ENCODE data around the gene GCAT. TPM values are rescaled to one million over a fixed set of nuclear protein-coding genes. Genes with fewer than 3 reads are reported as not detected.
"Not testable (repeated sequence)": the region's sequence is repeated elsewhere in the genome, so short reads cannot be mapped to it uniquely, and the experiment has no call there.

The GCAT gene
- polyA plus RNA-seq, 3 donors from 2014 or later = 0.64 to 0.71 TPM; not detected in 1

DNA sequence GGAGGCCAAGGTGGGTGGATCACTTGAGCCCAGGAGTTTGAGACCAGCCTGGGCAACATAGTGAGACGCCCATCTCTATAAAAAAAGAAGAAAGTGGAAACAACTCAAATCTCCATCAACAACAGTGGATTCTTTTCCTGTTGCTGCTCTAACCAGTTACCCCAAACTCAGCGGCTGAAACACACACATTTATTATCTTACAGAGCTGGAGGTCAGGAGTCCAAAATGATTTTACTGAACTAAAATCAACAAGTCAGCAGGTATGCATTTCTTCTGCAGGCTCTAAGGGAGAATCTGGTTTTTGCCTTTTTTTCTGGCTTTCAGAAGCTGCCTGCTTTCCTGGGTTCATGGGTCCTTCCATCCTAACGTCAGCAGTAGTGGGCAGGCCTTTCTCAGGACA lies 11.7 kb upstream of the GCAT start:
- peaks cover 2 to 8% (median 2%) of the 10 kb centered on the region in 3 donors for H3K27me3 Mint-ChIP-seq (ENCODE audit: low read depth in 3 of 3)
- no peaks in the 10 kb centered on the region for H3K36me3 Mint-ChIP-seq
- H3K27ac Mint-ChIP-seq = no peak overlapping the region
- H3K4me3 Mint-ChIP-seq = no peak overlapping the region
- H3K4me1 Mint-ChIP-seq = peaks cover 0 to 2% of the 10 kb centered on the region in 2 donors
- DNase-seq = no peak
- H3K9me3 Mint-ChIP-seq = no peaks in the 10 kb centered on the region

DNA sequence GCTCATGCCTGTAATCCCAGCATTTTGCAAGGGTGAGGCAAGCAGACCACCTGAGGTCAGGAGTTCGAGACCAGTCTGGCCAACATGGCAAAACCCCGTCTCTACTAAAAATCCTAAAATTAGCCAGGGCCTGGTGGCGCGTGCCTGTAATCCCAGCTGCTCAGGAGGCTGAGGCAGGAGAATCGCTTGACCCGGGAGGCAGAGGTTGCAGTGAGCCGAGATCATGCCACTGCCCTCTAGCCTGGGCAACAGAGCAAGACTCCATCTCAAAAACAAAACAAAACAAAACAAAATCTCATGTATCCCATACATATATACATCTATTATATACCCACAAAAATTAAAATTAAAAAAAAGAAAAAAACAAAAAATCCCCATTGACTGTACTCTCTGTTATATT lies 10.5 kb upstream of the GCAT start:
- peaks cover 2 to 11% (median 10%) of the 10 kb centered on the region in 3 donors for H3K27me3 Mint-ChIP-seq (ENCODE audit: low read depth in 3 of 3)
- not testable (repeated sequence) for H3K4me1 Mint-ChIP-seq, H3K27ac Mint-ChIP-seq, H3K4me3 Mint-ChIP-seq, DNase-seq, H3K36me3 Mint-ChIP-seq, H3K9me3 Mint-ChIP-seq

DNA sequence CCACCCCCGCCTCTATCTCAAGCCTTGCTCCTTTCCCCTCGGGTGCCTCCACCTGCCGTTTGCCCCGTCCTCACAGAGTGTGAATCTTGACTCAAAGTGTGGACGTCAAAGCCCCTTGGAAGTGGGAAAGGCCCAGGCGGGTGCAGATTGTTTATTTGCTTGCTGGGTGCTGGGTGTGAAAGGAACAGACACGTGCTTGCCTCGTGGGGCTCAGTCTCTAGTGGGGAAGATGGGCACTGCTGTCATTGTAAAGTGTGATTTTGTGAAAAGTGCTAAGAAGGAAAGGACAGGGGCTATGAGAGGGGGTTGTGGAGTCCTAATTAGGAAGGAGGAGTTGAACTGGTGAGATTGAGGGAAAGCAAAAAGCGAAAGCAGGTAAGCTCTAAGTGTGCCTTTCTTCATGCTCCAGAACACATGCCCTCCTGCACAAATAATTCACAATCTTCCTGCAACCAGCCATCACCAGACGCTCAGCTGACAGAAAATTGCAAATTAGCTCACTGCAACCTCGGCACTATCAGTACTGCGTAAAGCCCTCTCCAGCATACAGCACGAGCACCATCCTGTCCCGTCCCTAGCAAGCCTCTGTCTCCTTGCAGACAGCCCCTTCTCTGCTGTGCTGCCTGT lies 9.7 kb upstream of the GCAT start:
- H3K27ac Mint-ChIP-seq = peak overlapping the region in 1 of 6 donors; percentile 40
- no peak for DNase-seq
- H3K36me3 Mint-ChIP-seq = no peaks in the 10 kb centered on the region
- no peak overlapping the region for H3K4me3 Mint-ChIP-seq
- H3K4me1 Mint-ChIP-seq = peaks cover 4 to 7% of the 10 kb centered on the region in 2 donors
- peaks cover 5 to 14% (median 12%) of the 10 kb centered on the region in 3 donors for H3K27me3 Mint-ChIP-seq (ENCODE audit: low read depth in 3 of 3)
- H3K9me3 Mint-ChIP-seq = no peaks in the 10 kb centered on the region

DNA sequence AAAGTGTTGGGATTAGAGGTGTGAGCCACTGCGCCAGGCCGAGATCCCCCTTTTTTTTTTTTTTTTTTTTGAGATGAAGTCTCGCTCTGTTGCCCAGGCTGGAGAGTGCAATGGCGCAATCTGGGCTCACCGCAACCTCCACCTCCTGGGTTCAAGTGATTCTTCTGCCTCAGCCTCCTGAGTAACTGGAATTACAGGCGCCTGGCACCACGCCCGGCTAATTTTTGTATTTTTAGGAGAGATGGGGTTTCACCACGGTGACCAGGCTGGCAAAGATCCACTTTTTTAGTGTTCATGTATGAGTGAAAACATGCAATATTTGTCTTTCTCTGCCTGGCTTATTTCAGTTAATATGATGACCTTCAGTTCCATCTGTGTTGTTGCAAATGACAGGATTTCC lies 7.8 kb upstream of the GCAT start:
- peaks cover 9 to 24% (median 19%) of the 10 kb centered on the region in 3 donors for H3K27me3 Mint-ChIP-seq (ENCODE audit: low read depth in 3 of 3)
- H3K27ac Mint-ChIP-seq, H3K4me3 Mint-ChIP-seq: not testable (repeated sequence)

DNA sequence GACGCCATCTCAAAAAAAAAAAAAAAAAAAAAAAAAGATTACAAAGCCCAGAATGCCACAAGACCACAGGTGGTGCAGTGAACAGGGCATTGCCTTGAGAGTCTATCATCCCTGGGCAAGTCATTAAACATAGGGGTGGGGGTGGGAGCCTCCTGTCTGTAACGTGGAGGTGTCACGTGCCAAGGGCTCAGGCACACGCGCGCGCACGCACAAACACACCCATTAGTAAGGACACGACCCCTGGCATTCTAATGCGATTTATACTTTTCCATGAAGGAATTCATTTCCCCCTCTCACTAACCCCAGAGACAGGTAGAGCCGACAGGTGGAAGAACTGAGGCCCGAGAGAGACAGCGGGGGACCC lies 5.8 kb upstream of the GCAT start:
- DNase-seq = no peak
- Mint-ChIP-seq H3K4me1 (peaks cover 23% of the 10 kb centered on the region in 2 donors), H3K27ac (no peak overlapping the region), H3K4me3 (peak overlapping the region; percentile 33 to 75 (median 59)), H3K9me3 (no peaks in the 10 kb centered on the region), H3K27me3 (ENCODE audit: low read depth in 3 of 3) (peaks cover 17 to 39% (median 34%) of the 10 kb centered on the region in 3 donors), H3K36me3 (no peaks in the 10 kb centered on the region)

More for the DNA sequence above, 7.8 kb upstream of the GCAT start:
- DNase-seq, H3K36me3 Mint-ChIP-seq, H3K9me3 Mint-ChIP-seq: not testable (repeated sequence)
- H3K4me1 Mint-ChIP-seq = peaks cover 7 to 13% of the 10 kb centered on the region in 2 donors

DNA sequence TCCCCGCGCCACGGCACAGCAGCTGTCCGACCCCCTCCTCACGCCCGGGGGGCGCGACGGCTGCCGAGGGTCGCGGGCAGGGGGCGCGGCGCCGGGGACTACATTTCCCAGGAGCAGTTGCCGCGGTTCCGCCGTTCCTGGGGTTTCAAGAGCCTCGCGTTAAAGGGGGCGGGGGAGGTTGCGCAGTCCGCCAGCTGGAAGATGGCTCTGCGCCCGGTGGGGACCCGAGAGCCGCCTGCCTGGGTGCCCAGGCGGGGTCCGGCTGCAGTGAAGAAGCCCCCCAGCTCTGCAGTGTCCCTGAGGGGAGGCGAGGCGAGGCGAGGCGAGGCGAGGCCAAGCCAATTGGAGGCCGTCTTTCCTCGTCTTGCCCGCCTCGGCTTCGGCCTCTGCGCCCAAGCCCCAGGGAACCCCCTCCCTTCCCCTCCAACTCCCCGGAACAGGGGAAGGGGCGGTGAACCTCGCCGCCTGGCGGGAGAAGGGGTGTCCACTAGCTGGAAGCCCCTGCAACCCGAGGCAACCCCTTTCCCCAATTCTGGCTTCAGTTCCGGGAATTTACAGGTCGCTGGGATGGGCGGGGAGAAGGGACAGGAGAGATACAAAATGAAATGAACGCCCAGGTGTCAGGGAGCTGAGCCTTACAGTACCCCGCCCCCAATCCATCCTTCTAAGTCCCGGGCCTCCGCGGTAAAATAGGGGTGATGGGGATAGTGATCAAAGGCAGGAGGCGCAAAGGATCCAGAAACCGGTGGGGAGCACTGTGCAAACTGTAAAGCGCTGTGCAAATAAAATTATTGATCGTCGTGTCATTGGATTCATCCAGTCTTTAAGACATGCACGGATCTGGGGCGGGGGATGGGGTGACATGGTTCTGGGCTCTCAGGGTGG lies 5.2 kb upstream of the GCAT start:
- Mint-ChIP-seq H3K4me3 (peak overlapping the region; percentile 22 to 63 (median 53)), H3K36me3 (no peaks in the 10 kb centered on the region), H3K4me1 (peaks cover 29% of the 10 kb centered on the region in 2 donors), H3K9me3 (no peaks in the 10 kb centered on the region), H3K27ac (no peak overlapping the region), H3K27me3 (ENCODE audit: low read depth in 3 of 3) (peaks cover 17 to 44% (median 34%) of the 10 kb centered on the region in 3 donors)
- no peak for DNase-seq

DNA sequence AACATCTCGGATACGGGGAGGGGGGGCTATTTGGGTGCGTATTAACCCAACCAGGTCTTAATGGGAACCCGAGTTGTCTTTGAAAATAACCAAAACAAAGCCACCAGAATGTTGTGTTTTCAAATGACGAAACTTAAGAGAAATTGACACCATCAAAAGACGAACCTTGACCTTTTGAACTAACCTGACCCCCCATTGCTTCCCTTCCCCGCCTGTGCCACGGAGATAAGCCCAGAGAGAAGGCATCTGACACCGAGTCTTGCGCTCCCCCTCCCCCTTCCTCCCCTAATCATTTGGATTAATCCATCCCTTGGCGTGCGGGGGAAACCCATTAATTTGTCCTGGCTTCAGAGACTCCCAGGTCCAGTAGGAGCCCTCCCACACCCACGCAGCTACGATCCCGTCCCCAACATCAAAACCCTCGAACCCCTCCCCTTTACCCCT lies 4.5 kb upstream of the GCAT start:
- Mint-ChIP-seq H3K9me3 (no peaks in the 10 kb centered on the region), H3K27ac (no peak overlapping the region), H3K36me3 (no peaks in the 10 kb centered on the region), H3K4me1 (peaks cover 30 to 33% of the 10 kb centered on the region in 2 donors), H3K4me3 (peak overlapping the region; percentile 22 to 63 (median 53)), H3K27me3 (ENCODE audit: low read depth in 3 of 3) (peaks cover 17 to 49% (median 37%) of the 10 kb centered on the region in 3 donors)
- DNase-seq = no peak

DNA sequence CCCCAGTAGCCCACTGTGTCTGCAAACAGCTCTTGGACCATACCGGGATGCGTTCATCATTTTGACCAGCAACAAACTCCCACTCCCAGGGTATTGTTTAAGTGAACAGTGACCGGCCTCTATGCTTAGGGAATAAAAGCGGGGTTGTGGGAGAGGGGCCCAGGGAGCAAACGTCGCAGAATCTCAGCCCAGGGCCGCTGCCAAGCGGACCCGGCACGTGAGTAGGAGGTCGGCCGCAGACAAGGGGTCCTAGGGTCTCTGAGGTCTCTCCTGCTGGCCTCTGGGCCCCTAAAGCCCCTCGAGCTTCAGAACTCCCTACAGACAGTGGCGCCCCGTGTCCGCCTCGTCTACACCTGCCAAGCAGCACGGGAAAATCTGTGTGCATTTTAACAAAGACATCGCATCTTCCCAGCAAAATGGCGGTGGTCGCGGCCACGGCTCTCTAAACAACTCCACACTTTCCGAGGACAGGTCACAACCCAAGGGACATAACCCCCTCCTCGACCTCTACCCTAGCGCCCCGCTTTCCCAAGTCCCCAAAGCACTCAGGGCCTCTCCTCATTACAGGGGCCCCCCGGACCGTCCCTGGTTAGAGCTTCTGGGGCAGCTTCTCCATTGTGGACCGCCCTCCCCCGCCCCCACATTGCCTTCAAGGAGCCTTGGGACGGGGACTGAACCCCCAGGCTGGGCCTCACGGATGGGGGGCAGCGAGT lies 3.9 kb upstream of the GCAT start:
- no peaks in the 10 kb centered on the region for H3K36me3 Mint-ChIP-seq
- no peaks in the 10 kb centered on the region for H3K9me3 Mint-ChIP-seq
- H3K27ac Mint-ChIP-seq = no peak overlapping the region
- DNase-seq = no peak
- peaks cover 17 to 54% (median 39%) of the 10 kb centered on the region in 3 donors for H3K27me3 Mint-ChIP-seq (ENCODE audit: low read depth in 3 of 3)
- H3K4me3 Mint-ChIP-seq = peak overlapping the region in 4 of 5 donors; percentile 40 to 66 (median 46)
- peaks cover 34 to 39% of the 10 kb centered on the region in 2 donors for H3K4me1 Mint-ChIP-seq

DNA sequence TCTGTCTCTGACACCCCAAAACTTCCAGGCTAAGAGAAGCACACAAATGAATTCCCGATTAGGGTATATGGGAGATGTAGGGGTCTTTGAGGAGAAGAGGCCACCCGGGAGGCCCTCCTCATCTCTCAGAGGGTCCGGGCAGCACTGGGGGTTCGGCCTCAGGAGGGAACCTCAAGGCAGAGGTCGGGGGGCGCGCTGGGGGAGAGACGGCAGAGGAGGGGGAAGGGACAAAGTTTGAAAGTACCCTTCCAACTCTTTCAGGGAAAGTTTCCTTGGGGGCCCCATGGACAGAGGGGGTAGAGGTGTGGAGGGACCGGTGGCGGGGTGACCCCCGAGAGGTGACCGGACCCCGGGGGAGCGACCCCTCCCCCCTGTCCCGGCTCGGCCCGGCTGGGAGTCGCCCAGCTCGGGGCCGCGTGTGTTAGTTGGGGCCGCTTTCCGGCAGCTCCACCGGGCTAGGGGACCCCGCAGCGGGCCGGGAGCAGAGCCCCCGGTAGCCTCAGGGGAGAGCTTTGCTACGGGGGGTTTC lies 3.3 kb upstream of the GCAT start:
- Mint-ChIP-seq H3K4me3 (peak overlapping the region in 4 of 5 donors; percentile 40 to 66 (median 46)), H3K27me3 (ENCODE audit: low read depth in 3 of 3) (peaks cover 20 to 54% (median 39%) of the 10 kb centered on the region in 3 donors)

DNA sequence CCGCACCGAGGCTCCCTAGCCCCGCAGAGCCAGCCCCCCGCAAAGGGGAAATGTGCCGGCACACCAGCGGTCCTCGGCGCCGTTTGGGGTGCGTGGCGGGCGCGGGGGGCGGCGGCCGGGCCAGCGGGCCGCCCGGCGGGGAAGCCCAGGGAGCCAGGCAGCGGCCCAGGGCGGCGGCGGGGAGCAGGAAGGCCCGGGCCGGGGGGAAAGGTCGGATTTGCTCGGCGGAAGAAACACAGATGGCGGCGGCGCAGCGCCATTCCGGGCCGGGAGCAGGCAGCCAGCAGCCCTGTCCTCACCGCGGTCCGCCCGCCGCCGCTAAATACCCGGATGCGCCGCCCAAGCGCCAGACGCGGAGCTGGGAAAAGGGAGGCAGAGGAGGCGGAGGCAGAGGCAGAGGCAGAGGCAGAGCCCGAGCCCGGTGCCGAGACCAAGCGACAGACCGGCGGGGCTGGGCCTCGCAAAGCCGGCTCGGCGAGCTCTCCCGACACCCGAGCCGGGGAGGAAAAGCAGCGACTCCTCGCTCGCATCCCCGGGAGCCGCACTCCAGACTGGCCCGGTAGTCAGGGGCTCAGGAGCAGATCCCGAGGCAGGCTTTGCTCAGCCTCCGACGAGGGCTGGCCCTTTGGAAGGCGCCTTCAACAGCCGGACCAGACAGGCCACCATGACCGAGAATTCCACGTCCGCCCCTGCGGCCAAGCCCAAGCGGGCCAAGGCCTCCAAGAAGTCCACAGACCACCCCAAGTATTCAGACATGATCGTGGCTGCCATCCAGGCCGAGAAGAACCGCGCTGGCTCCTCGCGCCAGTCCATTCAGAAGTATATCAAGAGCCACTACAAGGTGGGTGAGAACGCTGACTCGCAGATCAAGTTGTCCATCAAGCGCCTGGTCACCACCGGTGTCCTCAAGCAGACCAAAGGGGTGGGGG lies 2.6 kb upstream of the GCAT start:
- no peak overlapping the region for H3K27ac Mint-ChIP-seq
- H3K27me3 Mint-ChIP-seq (ENCODE audit: low read depth in 3 of 3) = peaks cover 20 to 55% (median 39%) of the 10 kb centered on the region in 3 donors
- no peaks in the 10 kb centered on the region for H3K9me3 Mint-ChIP-seq
- no peaks in the 10 kb centered on the region for H3K36me3 Mint-ChIP-seq
- H3K4me1 Mint-ChIP-seq = peaks cover 35 to 42% of the 10 kb centered on the region in 2 donors
- DNase-seq = peak; percentile 48 to 57 (median 52)
- H3K4me3 Mint-ChIP-seq = peak overlapping the region; percentile 53 to 69 (median 64)

More for the DNA sequence above, 3.3 kb upstream of the GCAT start:
- DNase-seq = no peak
- Mint-ChIP-seq H3K4me1 (peaks cover 34 to 42% of the 10 kb centered on the region in 2 donors), H3K9me3 (no peaks in the 10 kb centered on the region), H3K27ac (no peak overlapping the region), H3K36me3 (no peaks in the 10 kb centered on the region)

DNA sequence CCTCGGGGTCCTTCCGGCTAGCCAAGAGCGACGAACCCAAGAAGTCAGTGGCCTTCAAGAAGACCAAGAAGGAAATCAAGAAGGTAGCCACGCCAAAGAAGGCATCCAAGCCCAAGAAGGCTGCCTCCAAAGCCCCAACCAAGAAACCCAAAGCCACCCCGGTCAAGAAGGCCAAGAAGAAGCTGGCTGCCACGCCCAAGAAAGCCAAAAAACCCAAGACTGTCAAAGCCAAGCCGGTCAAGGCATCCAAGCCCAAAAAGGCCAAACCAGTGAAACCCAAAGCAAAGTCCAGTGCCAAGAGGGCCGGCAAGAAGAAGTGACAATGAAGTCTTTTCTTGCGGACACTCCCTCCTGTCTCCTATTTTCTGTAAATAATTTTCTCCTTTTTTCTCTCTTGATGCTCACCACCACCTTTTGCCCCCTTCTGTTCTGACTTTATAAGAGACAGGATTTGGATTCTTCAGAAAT lies 1.9 kb upstream of the GCAT start:
- H3K4me3 Mint-ChIP-seq = peak overlapping the region; percentile 53 to 69 (median 64)
- H3K27ac Mint-ChIP-seq = no peak overlapping the region
- H3K27me3 Mint-ChIP-seq (ENCODE audit: low read depth in 3 of 3) = peaks cover 18 to 55% (median 38%) of the 10 kb centered on the region in 3 donors
- peaks cover 35 to 42% of the 10 kb centered on the region in 2 donors for H3K4me1 Mint-ChIP-seq
- H3K36me3 Mint-ChIP-seq = no peaks in the 10 kb centered on the region
- no peaks in the 10 kb centered on the region for H3K9me3 Mint-ChIP-seq
- DNase-seq = no peak

DNA sequence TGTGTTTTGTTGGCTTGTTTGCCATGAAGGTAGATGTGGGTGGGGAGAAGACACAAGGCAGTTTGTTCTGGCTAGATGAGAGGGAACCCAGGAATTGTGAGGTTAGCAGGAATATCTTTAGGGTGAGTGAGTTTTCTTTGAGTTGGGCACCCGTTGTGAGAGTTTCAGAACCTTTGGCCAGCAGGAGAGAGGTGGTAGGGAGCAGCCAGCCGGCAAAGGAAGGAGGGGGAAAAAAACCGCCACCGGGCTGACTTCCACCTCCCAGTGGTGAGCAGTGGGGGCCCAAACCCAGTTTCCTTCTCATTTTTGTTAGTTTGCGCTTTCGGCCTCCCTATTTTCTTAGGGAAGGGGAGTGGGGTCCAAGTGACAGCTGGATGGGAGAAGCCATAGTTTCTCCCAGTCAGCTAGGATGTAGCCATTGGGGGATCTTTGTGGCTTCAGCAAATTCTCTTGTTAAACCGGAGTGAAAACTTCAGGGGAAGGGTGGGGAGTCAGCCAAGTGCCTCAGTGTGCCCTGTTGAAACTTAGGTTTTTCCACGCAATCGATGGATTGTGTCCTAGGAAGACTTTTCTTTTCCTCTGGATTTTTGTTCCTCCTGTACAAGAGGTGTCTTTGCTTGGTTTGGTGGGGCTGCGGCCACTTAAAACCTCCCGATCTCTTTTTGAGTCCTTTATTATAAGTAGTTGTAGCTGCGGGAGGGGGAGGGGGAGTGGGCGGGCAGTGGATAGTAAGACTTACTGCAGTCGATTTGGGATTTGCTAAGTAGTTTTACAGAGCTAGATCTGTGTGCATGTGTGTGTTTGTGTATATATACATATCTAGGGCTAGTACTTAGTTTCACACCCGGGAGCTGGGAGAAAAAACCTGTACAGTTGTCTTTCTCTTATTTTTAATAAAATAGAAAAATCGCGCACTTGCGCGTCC lies 1.1 kb upstream of the GCAT start:
- peak overlapping the region; percentile 70 to 80 (median 77) for H3K4me3 Mint-ChIP-seq
- H3K36me3 Mint-ChIP-seq = no peaks in the 10 kb centered on the region
- H3K9me3 Mint-ChIP-seq = no peaks in the 10 kb centered on the region
- peaks cover 18 to 55% (median 37%) of the 10 kb centered on the region in 3 donors for H3K27me3 Mint-ChIP-seq (ENCODE audit: low read depth in 3 of 3)
- no peak for DNase-seq
- peaks cover 35 to 42% of the 10 kb centered on the region in 2 donors for H3K4me1 Mint-ChIP-seq
- H3K27ac Mint-ChIP-seq = no peak overlapping the region
